Measurements from ENCODE around the gene MAGI2. TPM values are rescaled to one million over a fixed set of nuclear protein-coding genes. Genes with fewer than 3 reads are reported as not detected.

MAGI2 gene
- total and polyA plus RNA-seq, 2 of the 13 experiments (the other 11 are each of a cell fraction or from before 2014, with no cell fraction given): 1.5 to 3.8 TPM

- TF ChIP-seq ZBED4 (CRISPR knock-in tag; IDR thresholded peaks at IDR 0.05; ENCODE audit: borderline replicate concordance) (no peak), STAT5B (CRISPR knock-in tag; IDR thresholded peaks at IDR 0.05) (no peak), XRCC5 (optimal IDR thresholded peaks at IDR 0.05; ENCODE audit: low read length) (no peak), TBL1XR1 (IDR thresholded peaks at IDR 0.05; ENCODE audit: borderline replicate concordance, low read length, partially characterized antibody) (no peak), EEA1 (CRISPR knock-in tag; IDR thresholded peaks at IDR 0.05; ENCODE audit: borderline replicate concordance) (no peak)
Observed at GRCh38 chr7:78355834-78356233, 1097.6 kb downstream of the MAGI2 start (continued).

GRCh38 chr7:78350926-78351325 lies 1102.5 kb downstream of the MAGI2 start:
- Histone ChIP-seq H3K4me3 (replicated peaks in 1 of 3; ENCODE audit: insufficient read depth in 1 of 3, low read depth in 2 of 3, low read length in 3 of 3) (no peak overlapping the region), H3K9ac (ENCODE audit: insufficient read depth, low read depth, low read length) (no peak overlapping the region), H3K36me3 (replicated peaks in 1 of 2; ENCODE audit: control insufficient read depth in 1 of 2, insufficient read depth in 2 of 2, low read length in 2 of 2) (no peaks in the 10 kb centered on the region), H4K20me1 (ENCODE audit: insufficient read depth, low read length) (no peaks in the 10 kb centered on the region), H3K4me1 (ENCODE audit: insufficient read depth, low read length) (no peaks in the 10 kb centered on the region), H2AFZ (ENCODE audit: low read length) (no peak overlapping the region), H3K79me2 (ENCODE audit: insufficient read depth, low read length) (no peaks in the 10 kb centered on the region), H3K4me2 (ENCODE audit: low read depth, low read length) (no peak overlapping the region), H3K27me3 (ENCODE audit: control insufficient read depth in 1 of 2, insufficient read depth in 2 of 2, low read length in 2 of 2) (no peaks in the 10 kb centered on the region), H3K9me3 (ENCODE audit: low read length) (no peaks in the 10 kb centered on the region), H3K27ac (ENCODE audit: extremely low read length, insufficient read depth, low read length) (no peak overlapping the region)
- ATAC-seq (no peak), FAIRE-seq (no peak), DNase-seq (ENCODE audit: low spot score) (no peak)
- intact Hi-C loops (cut with micrococcal nuclease; ENCODE audit: unreplicated experiment): no loop called here
- ChIA-PET CTCF (ENCODE audit: low intra/inter-chr PET ratio, low total read pairs) (no interaction called here), POLR2A (no interaction called here)
- WGBS (ENCODE audit: low lambda C conversion rate): 3% methylated on average over 3 of the region's 3 CpGs
- no TSS peak for BruUV-seq (replicated peaks)
- in situ Hi-C loops (cut with HindIII; ENCODE audit: extremely low pct_ligation_motif_present, low pct_unique_long_range_greater_than_20kb): no loop called here
- no peak for TF ChIP-seq GPN1 (CRISPR knock-in tag; IDR thresholded peaks at IDR 0.05; ENCODE audit: borderline replicate concordance)
- TF ChIP-seq ZNF180 (CRISPR knock-in tag; IDR thresholded peaks at IDR 0.05; ENCODE audit: borderline replicate concordance, low read depth): no peak
- no peak for TF ChIP-seq MXI1 (IDR thresholded peaks at IDR 0.05; ENCODE audit: borderline replicate concordance, low read depth, low read length)
- no peak for TF ChIP-seq ZMYM4 (CRISPR knock-in tag; IDR thresholded peaks at IDR 0.05)
- TF ChIP-seq FOSL2 (CRISPR knock-in tag; IDR thresholded peaks at IDR 0.05): no peak
- TF ChIP-seq MIER2 (CRISPR knock-in tag; IDR thresholded peaks at IDR 0.05): no peak
- TF ChIP-seq ZNF225 (CRISPR knock-in tag; IDR thresholded peaks at IDR 0.05): no peak
- no peak for TF ChIP-seq CHD2 (IDR thresholded peaks at IDR 0.05; ENCODE audit: low read depth, low read length)
- TF ChIP-seq ZNF576 (CRISPR knock-in tag; IDR thresholded peaks at IDR 0.05): no peak
- TF ChIP-seq IRF9 (CRISPR knock-in tag; IDR thresholded peaks at IDR 0.05; ENCODE audit: borderline replicate concordance): no peak
- TF ChIP-seq CREB1 (IDR thresholded peaks at IDR 0.05): no peak
- no peak for TF ChIP-seq CREB1 (CRISPR knock-in tag; IDR thresholded peaks at IDR 0.05)
- no peak for TF ChIP-seq HOXA9 (CRISPR knock-in tag; IDR thresholded peaks at IDR 0.05; ENCODE audit: borderline replicate concordance)
- no peak for TF ChIP-seq NRL (CRISPR knock-in tag; IDR thresholded peaks at IDR 0.05; ENCODE audit: borderline replicate concordance)
